Mesodermal cell (in vitro differentiated cells): ENCODE measurements around the gene PRM3.

ENCODE experiments used
- H3K27ac ChIP-seq: 2 replicates; pipeline ENCODE4 v1.7.0; 2013; ENCODE audit warnings: mild to moderate bottlenecking, low read depth, low read length, moderate library complexity; ENCODE audit not compliant: severe bottlenecking
- H3K36me3 ChIP-seq: 2 replicates; pipeline ENCODE4 v1.7.1; 2013; ENCODE audit warnings: mild to moderate bottlenecking, low read length, moderate library complexity; ENCODE audit not compliant: control insufficient read depth, insufficient read depth
- H3K4me1 ChIP-seq: one replicate; pipeline ENCODE4 v1.7.1; 2013; ENCODE audit warnings: mild to moderate bottlenecking, low read length; ENCODE audit not compliant: insufficient read depth, control insufficient read depth, poor library complexity, severe bottlenecking
- H3K4me3 ChIP-seq: 2 replicates; pipeline ENCODE4 v1.7.0; 2013; ENCODE audit warnings: low read length, control low read depth, mild to moderate bottlenecking; ENCODE audit not compliant: insufficient read depth, poor library complexity, severe bottlenecking; ENCODE audit errors: extremely low read depth
- H3K9me3 ChIP-seq: 2 replicates; pipeline ENCODE4 v1.7.1; 2013; ENCODE audit warnings: mild to moderate bottlenecking, low read length, moderate library complexity; ENCODE audit not compliant: control insufficient read depth
- WGBS, 2 experiments: methylation state at CpG; one replicate each; pipeline ENCODE4 v1.1.5; 2013; ENCODE audit warnings: missing lambda C conversion rate in 2 of 2; ENCODE audit not compliant: insufficient coverage in 2 of 2; 5-methylcytosine and 5-hydroxymethylcytosine counted together

The PRM3 gene

DNA sequence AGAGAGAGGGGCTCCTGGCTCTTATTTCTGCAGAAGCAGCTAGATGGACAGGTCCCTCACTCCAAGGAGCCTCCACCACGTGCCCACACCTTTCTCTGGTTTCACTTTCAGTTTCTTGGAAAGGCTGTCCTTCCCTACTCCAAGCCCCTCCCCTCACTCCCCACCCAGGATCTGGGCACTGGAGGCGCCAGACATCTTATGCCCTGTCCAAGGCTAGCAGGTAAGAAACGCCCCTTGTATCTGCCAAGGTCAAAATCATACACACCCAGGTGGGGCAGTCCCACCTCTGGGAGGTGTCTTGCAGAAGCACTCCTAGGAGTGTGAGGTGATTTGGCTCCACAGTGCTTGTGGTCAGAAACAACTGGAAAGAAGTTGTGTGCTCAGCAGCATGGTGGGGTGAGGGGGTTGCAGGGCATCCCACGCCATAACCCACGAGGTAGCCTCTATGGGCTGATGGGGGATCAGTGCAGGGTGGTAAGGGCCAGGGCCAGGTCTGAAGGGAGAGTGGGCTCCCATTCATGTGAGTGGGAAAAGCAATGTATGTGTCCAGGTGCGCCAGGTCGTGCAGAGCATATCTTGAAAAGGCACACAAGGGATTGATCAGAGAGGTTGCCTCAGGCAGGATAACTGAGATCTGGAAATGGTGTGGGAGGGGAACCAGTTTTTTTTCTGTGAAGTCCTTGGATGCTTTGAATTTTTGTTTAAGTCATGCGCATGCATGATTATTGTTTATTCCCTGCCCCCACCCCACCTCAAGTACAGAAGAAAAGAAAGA is 39.5 kb upstream of the PRM3 start:
- H3K4me3 ChIP-seq: no peak overlapping the region
- no peaks in the 10 kb centered on the region for H3K9me3 ChIP-seq
- 53 to 55% methylated on average over 5 of the region's 8 CpGs for WGBS, 2 experiments
- no peak overlapping the region for H3K27ac ChIP-seq
- H3K36me3 ChIP-seq: no peaks in the 10 kb centered on the region
- H3K4me1 ChIP-seq: peaks cover 47% of the 10 kb centered on the region

DNA sequence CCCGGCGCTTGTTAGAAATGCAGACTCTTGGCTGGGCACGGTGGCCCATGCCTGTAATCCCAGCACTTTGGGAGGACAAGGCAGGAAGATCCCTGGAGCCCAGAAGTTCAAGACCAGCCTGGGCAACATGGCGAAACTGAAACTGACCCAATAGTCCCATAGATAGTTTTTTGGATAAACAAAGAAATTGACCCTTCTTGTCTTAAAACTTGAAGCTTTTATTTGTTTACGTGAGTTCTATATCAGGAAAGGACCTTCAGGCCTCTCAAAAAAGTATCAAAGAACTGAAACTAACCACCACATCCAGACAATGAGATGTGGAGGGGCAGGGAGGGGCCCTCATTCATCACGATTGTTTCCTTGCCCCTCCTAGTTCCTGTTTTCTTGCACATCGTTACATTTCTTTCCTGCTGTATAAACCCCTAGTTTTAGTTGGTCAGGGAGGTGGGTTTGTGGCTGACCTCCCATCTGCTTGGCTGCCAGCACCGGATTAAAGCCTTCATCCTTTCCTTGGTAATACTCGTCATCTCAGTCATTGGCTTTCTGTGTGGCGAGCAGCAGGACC is 37.6 kb upstream of the PRM3 start:
- H3K4me3 ChIP-seq: no peak overlapping the region
- H3K9me3 ChIP-seq: no peaks in the 10 kb centered on the region
- no peaks in the 10 kb centered on the region for H3K36me3 ChIP-seq
- WGBS, 2 experiments: 88 to 100% methylated on average over 3 to 4 of the region's 10 CpGs
- H3K4me1 ChIP-seq: peaks cover 39% of the 10 kb centered on the region
- no peak overlapping the region for H3K27ac ChIP-seq

DNA sequence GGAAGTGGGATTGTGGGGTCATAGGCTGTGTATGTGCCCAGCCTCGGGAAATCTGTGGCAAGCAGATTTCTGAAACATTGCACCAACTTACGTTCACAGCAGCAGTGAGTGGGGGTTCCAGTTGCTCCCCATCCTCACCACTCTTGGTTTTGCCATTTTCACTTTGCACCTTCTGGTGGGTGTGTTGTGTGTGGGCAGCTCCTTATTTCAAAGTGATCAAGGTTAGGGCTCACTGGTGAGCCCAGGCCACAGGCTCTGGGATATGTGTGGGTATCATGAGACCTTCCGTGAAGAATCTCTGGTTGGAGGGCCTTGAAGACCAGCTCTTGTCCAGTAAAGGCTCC is 37.2 kb upstream of the PRM3 start:
- Histone ChIP-seq H3K4me1 (peaks cover 35% of the 10 kb centered on the region), H3K36me3 (no peaks in the 10 kb centered on the region), H3K9me3 (no peaks in the 10 kb centered on the region), H3K4me3 (no peak overlapping the region), H3K27ac (no peak overlapping the region)
- 100% methylated on average over 1 to 3 of the region's 3 CpGs for WGBS, 2 experiments

DNA sequence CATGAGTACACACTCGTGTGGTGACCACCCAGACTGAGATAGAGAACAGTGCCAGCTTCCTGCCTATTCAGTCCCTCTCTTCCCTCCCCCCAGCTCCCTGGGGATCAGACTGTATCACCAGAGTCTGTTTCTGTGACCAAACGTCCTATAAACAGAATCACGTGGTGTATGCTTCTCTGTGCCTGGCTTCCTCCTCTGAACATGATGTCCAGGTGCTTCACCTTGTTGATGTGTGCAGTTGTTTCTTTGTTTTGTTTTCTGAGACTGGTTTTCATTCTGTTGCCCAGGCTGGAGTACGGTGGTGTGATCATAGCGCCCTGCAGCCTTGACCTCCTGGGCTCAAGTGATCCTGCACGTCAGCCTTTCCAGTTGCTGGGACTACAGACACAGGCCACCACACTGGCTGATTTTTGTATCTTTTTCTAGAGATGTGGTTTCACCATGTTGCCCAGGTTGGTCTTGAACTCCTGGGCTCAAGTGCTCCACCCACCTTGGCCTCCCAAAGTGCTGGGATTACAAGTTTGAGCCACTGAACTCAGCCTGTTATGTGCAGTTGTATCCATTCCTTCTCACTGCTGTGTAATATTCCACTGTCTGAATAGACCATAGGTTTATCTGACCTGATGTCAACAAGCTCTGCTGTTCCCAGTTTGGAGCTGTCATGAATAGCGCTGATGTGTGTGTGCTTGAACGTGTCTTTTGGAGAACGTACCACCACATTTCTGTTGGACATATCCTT is 36.6 kb upstream of the PRM3 start:
- WGBS, 2 experiments: 83 to 87% methylated on average over 7 to 8 of the region's 9 CpGs

DNA sequence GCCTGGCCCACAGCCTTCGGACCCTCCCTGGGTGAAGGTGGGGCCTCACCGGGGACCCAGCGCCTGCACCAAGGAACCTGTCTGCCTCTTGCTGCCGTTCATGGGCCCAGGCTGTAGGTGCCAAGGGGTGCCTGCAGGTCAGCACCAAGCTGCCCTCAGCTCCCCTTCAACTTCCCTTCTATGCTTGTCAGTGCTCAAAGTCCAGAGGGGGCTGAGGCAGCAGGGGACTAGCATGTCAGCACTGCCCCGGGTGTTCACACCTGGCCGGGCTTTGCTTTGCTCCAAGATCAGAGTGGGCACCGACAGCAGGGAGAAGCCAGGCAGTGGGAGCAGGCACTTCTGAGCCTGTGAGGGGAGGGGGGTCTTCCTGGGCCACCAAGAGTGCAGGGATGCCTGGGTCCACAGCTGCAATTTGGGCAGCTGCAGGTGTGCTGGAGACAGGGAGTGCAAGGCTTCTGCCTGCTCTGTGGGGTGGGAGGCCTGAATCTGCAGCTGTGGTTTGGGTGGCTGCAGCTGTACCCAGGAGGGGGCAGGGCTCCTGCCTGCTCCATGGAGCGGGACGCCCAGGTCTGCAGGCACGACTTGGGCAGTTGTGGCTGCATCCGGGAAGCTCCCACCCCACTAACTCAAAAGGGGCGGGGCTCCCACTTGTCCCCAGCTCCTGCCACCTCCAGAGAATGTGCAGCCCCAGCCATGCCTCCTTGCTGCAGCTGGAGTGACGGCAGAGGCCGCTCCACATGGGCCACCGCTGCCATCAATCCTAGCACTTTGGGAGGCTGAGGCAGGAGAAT is 35.3 kb upstream of the PRM3 start:
- no peaks in the 10 kb centered on the region for H3K9me3 ChIP-seq
- no peak overlapping the region for H3K4me3 ChIP-seq
- 85 to 88% methylated on average over 11 to 15 of the region's 15 CpGs for WGBS, 2 experiments
- H3K4me1 ChIP-seq: peaks cover 19% of the 10 kb centered on the region
- H3K36me3 ChIP-seq: no peaks in the 10 kb centered on the region
- H3K27ac ChIP-seq: no peak overlapping the region

More for the DNA sequence above, 36.6 kb upstream of the PRM3 start:
- no peak overlapping the region for H3K27ac ChIP-seq
- no peak overlapping the region for H3K4me3 ChIP-seq
- peaks cover 29% of the 10 kb centered on the region for H3K4me1 ChIP-seq
- H3K36me3 ChIP-seq: no peaks in the 10 kb centered on the region
- no peaks in the 10 kb centered on the region for H3K9me3 ChIP-seq

DNA sequence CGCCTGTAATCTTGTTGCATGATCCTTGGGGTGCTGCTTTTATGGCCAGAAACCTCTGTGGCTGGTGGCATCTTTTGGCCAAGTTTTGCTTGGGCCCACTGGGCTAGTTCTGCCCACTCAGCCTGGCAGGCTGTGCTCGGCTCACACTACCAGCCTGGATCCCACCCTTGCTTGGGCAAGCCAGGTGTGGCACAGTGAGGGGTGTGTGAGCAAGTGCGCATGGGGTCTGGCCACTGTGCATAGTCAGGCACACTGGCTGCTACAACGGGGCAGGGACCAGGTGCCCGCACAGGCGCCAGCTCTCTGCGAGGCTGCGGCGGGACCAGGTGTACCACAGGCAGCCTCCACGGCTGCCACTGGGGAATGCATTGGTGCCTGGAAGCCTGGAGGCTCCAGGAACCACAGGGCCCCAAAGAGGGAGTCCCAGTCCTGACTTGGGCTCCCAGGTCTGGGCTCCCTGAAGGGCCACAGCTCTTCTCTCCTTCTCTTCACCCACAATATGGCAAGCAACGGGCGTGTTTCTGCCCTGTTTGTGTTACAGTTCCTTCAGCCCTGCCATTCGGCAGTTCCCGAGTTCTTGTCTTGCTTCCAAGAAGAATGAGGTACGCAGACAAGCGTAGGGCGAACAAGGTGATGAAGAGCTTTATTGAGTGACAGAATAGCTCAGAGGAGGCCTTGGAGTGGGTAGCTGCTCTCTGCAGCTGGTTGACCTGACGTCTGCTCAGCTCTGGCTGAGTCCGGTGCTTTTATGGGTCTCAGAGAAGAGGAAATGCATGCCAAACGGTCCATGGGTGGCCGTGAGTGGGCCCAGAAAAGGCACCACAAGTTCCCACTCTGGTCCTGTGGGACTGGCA is 34.4 kb upstream of the PRM3 start:
- 91 to 98% methylated on average over 12 to 20 of the region's 21 CpGs for WGBS, 2 experiments
- Histone ChIP-seq H3K4me3 (no peak overlapping the region), H3K36me3 (no peaks in the 10 kb centered on the region), H3K4me1 (peaks cover 11% of the 10 kb centered on the region), H3K9me3 (no peaks in the 10 kb centered on the region), H3K27ac (no peak overlapping the region)

DNA sequence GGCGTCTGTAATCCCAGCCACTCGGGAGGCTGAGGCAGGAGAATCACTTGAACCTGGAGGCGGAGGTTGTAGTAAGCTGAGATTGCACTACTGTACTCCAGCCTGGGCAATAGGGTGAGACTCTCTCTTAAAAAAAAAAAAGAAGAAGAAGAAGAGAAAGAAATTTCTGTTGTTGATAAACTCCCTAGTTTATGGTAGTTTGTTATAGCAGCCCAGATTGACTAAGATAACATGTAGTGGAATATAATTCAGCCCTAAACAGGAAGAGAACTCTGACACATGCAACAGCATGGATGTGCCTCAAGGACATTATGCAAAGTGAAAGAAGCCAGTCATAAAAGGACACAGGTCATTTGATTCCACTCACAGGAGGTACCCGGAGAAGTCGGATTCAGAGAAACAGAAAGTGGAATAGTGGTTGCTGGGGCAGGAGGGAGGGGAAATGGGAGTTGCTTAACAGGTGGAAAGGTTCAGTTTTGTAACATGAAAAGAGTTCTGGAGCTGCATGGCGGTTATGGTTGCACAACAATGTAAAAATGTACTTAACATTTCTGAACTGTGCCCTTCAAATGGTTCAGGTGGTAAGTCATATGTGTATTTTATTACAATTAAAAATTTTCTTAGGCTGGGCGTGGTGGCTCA is 33.7 kb upstream of the PRM3 start:
- peaks cover 4% of the 10 kb centered on the region for H3K4me1 ChIP-seq
- no peak overlapping the region for H3K27ac ChIP-seq
- WGBS, 2 experiments: 89 to 98% methylated on average over 6 of the region's 7 CpGs

DNA sequence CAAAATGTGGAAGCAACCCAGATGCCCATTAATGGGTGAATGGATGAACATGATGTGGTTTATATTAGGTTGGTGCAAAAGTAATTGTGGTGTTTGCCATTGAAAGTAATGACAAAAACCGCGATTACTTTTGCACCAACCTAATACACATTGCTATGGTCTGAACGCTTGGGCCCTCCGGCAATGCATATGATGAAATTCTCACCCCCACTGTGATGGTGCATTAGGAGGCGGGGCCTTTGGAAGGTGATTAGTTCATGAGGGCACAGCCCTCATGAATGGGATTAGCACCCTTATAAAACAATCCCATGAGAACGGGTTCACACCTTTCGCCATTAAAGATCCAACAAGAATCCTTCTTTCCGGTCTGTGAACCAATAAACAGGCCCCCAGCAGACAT is 33.0 kb upstream of the PRM3 start:
- WGBS, 2 experiments: 60 to 87% methylated on average over 1 to 3 of the region's 8 CpGs
- Histone ChIP-seq H3K27ac (no peak overlapping the region), H3K4me3 (no peak overlapping the region), H3K36me3 (no peaks in the 10 kb centered on the region), H3K9me3 (no peaks in the 10 kb centered on the region), H3K4me1 (peaks cover 2% of the 10 kb centered on the region)

More for the DNA sequence above, 33.7 kb upstream of the PRM3 start:
- H3K4me3 ChIP-seq: no peak overlapping the region
- H3K9me3 ChIP-seq: no peaks in the 10 kb centered on the region
- H3K36me3 ChIP-seq: no peaks in the 10 kb centered on the region

DNA sequence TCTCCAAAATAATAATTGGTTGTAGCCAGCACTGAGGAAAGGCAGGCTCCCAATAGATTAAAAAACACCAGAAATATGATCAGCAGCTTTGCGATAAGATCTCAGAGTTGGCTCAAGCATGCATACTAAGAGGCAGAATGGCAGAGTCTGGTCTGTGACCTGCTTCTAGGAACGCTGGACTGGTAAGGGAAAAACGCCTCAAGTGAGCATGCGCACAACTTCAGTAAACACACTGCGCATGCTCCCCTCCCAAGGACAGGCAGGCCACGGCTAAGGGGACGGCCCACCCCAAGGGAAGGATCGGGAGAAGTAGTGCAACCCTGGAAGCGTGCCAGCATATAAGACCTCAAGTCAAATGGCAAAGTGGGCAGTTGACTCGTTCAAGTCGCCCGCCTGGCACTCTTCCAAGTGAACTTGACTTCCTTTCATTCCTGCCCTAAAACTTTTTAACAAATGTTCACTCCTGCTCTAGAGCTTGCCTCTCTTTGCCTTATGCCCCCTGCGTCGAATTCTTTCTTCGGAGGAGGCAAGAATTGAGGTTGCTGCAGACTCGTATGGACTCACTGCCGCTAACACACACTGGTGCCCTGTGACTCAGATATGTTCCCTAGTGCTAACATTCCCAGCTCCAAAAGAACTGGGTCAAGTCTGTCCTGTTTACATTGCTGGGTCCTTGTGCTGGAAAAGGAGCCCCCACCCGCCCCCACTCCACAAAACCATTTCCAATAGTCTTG is 30.1 kb upstream of the PRM3 start:
- H3K27ac ChIP-seq: no peak overlapping the region
- H3K4me1 ChIP-seq: no peaks in the 10 kb centered on the region
- H3K4me3 ChIP-seq: no peak overlapping the region
- 91 to 94% methylated on average over 17 to 18 of the region's 18 CpGs for WGBS, 2 experiments
- H3K9me3 ChIP-seq: no peaks in the 10 kb centered on the region
- H3K36me3 ChIP-seq: no peaks in the 10 kb centered on the region
